Measurements from ENCODE around the gene SLC6A14.

The SLC6A14 gene

GRCh38 chrX:116427978-116428377 lies 8.4 kb upstream of the SLC6A14 start:
- Histone ChIP-seq H3K4me3 (ENCODE audit: low read depth in 1 of 2, low read length in 2 of 2) (no peak overlapping the region), H2AFZ (ENCODE audit: low read depth, low read length) (no peak overlapping the region), H3K27me3 (ENCODE audit: insufficient read depth, low read length, poor library complexity) (no peaks in the 10 kb centered on the region), H4K20me1 (ENCODE audit: insufficient read depth, low read length) (no peaks in the 10 kb centered on the region), H3K9ac (ENCODE audit: low read depth, low read length) (no peak overlapping the region), H3K4me1 (ENCODE audit: insufficient read depth, low read length) (no peaks in the 10 kb centered on the region), H3K36me3 (ENCODE audit: insufficient read depth, low read length) (no peaks in the 10 kb centered on the region), H3K79me2 (ENCODE audit: insufficient read depth, low read length) (no peaks in the 10 kb centered on the region), H3K4me2 (ENCODE audit: insufficient read depth, low read length) (no peak overlapping the region), H3K9me3 (ENCODE audit: insufficient read depth, low read length, severe bottlenecking) (no peaks in the 10 kb centered on the region), H3K27ac (ENCODE audit: low read length) (no peak overlapping the region)
- no peak for ATAC-seq (ENCODE audit: insufficient read depth, low read depth)
- no peak for DNase-seq
- TF ChIP-seq CTCF (IDR thresholded peaks at IDR 0.05; ENCODE audit: borderline replicate concordance, extremely low read depth, low read length, poor library complexity, severe bottlenecking) (no peak), EZH2 (IDR thresholded peaks at IDR 0.05; ENCODE audit: borderline replicate concordance, low read depth, low read length, severe bottlenecking) (no peak)

GRCh38 chrX:116435597-116435996 lies 809 bp upstream of the SLC6A14 start:
- Histone ChIP-seq H2AFZ (ENCODE audit: low read depth, low read length) (no peak overlapping the region), H3K36me3 (ENCODE audit: insufficient read depth, low read length) (no peaks in the 10 kb centered on the region), H3K9ac (ENCODE audit: low read depth, low read length) (no peak overlapping the region), H3K4me1 (ENCODE audit: insufficient read depth, low read length) (no peaks in the 10 kb centered on the region), H3K4me3 (ENCODE audit: low read depth in 1 of 2, low read length in 2 of 2) (no peak overlapping the region), H3K79me2 (ENCODE audit: insufficient read depth, low read length) (no peaks in the 10 kb centered on the region), H3K27ac (ENCODE audit: low read length) (no peak overlapping the region), H3K9me3 (ENCODE audit: insufficient read depth, low read length, severe bottlenecking) (no peaks in the 10 kb centered on the region), H3K4me2 (ENCODE audit: insufficient read depth, low read length) (no peak overlapping the region), H3K27me3 (ENCODE audit: insufficient read depth, low read length, poor library complexity) (no peaks in the 10 kb centered on the region), H4K20me1 (ENCODE audit: insufficient read depth, low read length) (no peaks in the 10 kb centered on the region)
- no peak for DNase-seq
- TF ChIP-seq CTCF (IDR thresholded peaks at IDR 0.05; ENCODE audit: borderline replicate concordance, extremely low read depth, low read length, poor library complexity, severe bottlenecking) (no peak), EZH2 (IDR thresholded peaks at IDR 0.05; ENCODE audit: borderline replicate concordance, low read depth, low read length, severe bottlenecking) (no peak)
- ATAC-seq (ENCODE audit: insufficient read depth, low read depth) = no peak

- no peaks in the 10 kb centered on the region for H3K36me3 ChIP-seq (ENCODE audit: insufficient read depth, low read length)
- no peaks in the 10 kb centered on the region for H3K79me2 ChIP-seq (ENCODE audit: insufficient read depth, low read length)
- H3K27ac ChIP-seq (ENCODE audit: low read length) = no peak overlapping the region
- no peak overlapping the region for H3K4me3 ChIP-seq (ENCODE audit: low read depth in 1 of 2, low read length in 2 of 2)
- no peaks in the 10 kb centered on the region for H3K4me1 ChIP-seq (ENCODE audit: insufficient read depth, low read length)
- DNase-seq (no peak), ATAC-seq (ENCODE audit: insufficient read depth, low read depth) (no peak)
- no peak for TF ChIP-seq EZH2 (IDR thresholded peaks at IDR 0.05; ENCODE audit: borderline replicate concordance, low read depth, low read length, severe bottlenecking)
- no peak for TF ChIP-seq CTCF (IDR thresholded peaks at IDR 0.05; ENCODE audit: borderline replicate concordance, extremely low read depth, low read length, poor library complexity, severe bottlenecking)
- H3K4me2 ChIP-seq (ENCODE audit: insufficient read depth, low read length) = no peak overlapping the region
- H3K9me3 ChIP-seq (ENCODE audit: insufficient read depth, low read length, severe bottlenecking) = no peaks in the 10 kb centered on the region
- H3K27me3 ChIP-seq (ENCODE audit: insufficient read depth, low read length, poor library complexity) = no peaks in the 10 kb centered on the region
- H2AFZ ChIP-seq (ENCODE audit: low read depth, low read length) = no peak overlapping the region
- H4K20me1 ChIP-seq (ENCODE audit: insufficient read depth, low read length) = no peaks in the 10 kb centered on the region
- H3K9ac ChIP-seq (ENCODE audit: low read depth, low read length) = no peak overlapping the region
Observed at GRCh38 chrX:116449156-116449555, 12.8 kb downstream of the SLC6A14 start.

GRCh38 chrX:116462822-116463221 lies 26.4 kb downstream of the SLC6A14 start, which contains the start of gene CT83:
Gene CT83 (minus strand): TSS chrX:116462976. CDS start chrX:116462856, 120 bp downstream.
- Histone ChIP-seq H3K9me3 (ENCODE audit: insufficient read depth, low read length, severe bottlenecking) (no peaks in the 10 kb centered on the region), H3K4me3 (ENCODE audit: low read depth in 1 of 2, low read length in 2 of 2) (no peak within 1 kb of the TSS), H3K36me3 (ENCODE audit: insufficient read depth, low read length) (no peaks in the 10 kb centered on the region), H3K79me2 (ENCODE audit: insufficient read depth, low read length) (no peaks in the 10 kb centered on the region), H4K20me1 (ENCODE audit: insufficient read depth, low read length) (no peaks in the 10 kb centered on the region), H3K4me1 (ENCODE audit: insufficient read depth, low read length) (no peaks in the 10 kb centered on the region), H2AFZ (ENCODE audit: low read depth, low read length) (no peak within 1 kb of the TSS), H3K9ac (ENCODE audit: low read depth, low read length) (no peak within 1 kb of the TSS), H3K4me2 (ENCODE audit: insufficient read depth, low read length) (no peak within 1 kb of the TSS), H3K27me3 (ENCODE audit: insufficient read depth, low read length, poor library complexity) (no peaks in the 10 kb centered on the region), H3K27ac (ENCODE audit: low read length) (no peak within 1 kb of the TSS)
- DNase-seq (no peak), ATAC-seq (ENCODE audit: insufficient read depth, low read depth) (no peak)
- no peak for TF ChIP-seq EZH2 (IDR thresholded peaks at IDR 0.05; ENCODE audit: borderline replicate concordance, low read depth, low read length, severe bottlenecking)
- no peak for TF ChIP-seq CTCF (IDR thresholded peaks at IDR 0.05; ENCODE audit: borderline replicate concordance, extremely low read depth, low read length, poor library complexity, severe bottlenecking)
